ENCODE measurements around the gene GAB2.

- no peak for TF ChIP-seq CTCF (IDR thresholded peaks at IDR 0.05)
- TF ChIP-seq POLR2A (IDR thresholded peaks at IDR 0.05): no peak
- no peak for TF ChIP-seq POLR2AphosphoS5 (IDR thresholded peaks at IDR 0.05)
Measured at GRCh38 chr11:78332174-78332866, 85.3 kb downstream of the GAB2 start.

Measured in stomach (tissue), 4 donors.